HepG2 (cell line): ENCODE measurements around the gene TTN. TPM values are rescaled to one million over a fixed set of nuclear protein-coding genes. Genes with fewer than 3 reads are reported as not detected.

ENCODE experiments used
- ATAC-seq: fragments of 200-7000 bp; cut with Tn5 transposase; 3 replicates; pipeline ENCODE4 v1.9.1; 2020; ENCODE audit warnings: mild to moderate bottlenecking, moderate library complexity
- BruUV-seq: library from RNA; stranded (reverse); fragments of 400-500 nt; replicated peaks from 2 replicates; lab custom pipeline; 2021; lab: Mats Ljungman, UMichigan
- CTCF ChIA-PET: fragments of 300-600 bp; formaldehyde crosslinking; extraction: SDS; loops from one replicate; lab custom pipeline; 2021; ENCODE audit warnings: low total read pairs, inconsistent platforms, low intra/inter-chr PET ratio; lab: Yijun Ruan, JAX
- POLR2A ChIA-PET: fragments of 350-600 bp; sonication (Branson Sonifier 250); formaldehyde crosslinking; loops from one replicate; lab custom pipeline; 2020; ENCODE audit warnings: antibody characterized with exemption, inconsistent platforms; lab: Yijun Ruan, JAX
- DNase-seq: peaks from one replicate; pipeline ENCODE4 v3.0.0-alpha.2; 2015; ENCODE audit warnings: low spot score
- FAIRE-seq: peaks from 3 replicates; lab custom pipeline; 2011; peaks lifted over from hg19 to GRCh38; lab: Jason Lieb, UNC
- H2AFZ ChIP-seq: one replicate; pipeline ENCODE4 v1.6.1; 2011; ENCODE audit warnings: low read length, inconsistent platforms
- H3K27ac ChIP-seq: fragments of 300-600 bp; 3 replicates; pipeline ENCODE4 v1.8.0; 2011; ENCODE audit warnings: mixed run types, mild to moderate bottlenecking, mixed read lengths, low read length, inconsistent platforms; ENCODE audit not compliant: insufficient read depth; ENCODE audit errors: extremely low read length
- H3K27me3 ChIP-seq, 2 experiments: fragments of 200-600 bp in 1 of 2; 2 replicates in 1 of 2; 3 replicates in 1 of 2; pipeline versions ENCODE4 v1.6.0 to v1.8.0; 2011; ENCODE audit warnings: low read length in 2 of 2, mild to moderate bottlenecking in 2 of 2, moderate library complexity in 2 of 2, inconsistent platforms in 1 of 2; ENCODE audit not compliant: insufficient read depth in 2 of 2, control insufficient read depth in 1 of 2
- H3K36me3 ChIP-seq, 2 experiments: fragments of 200-600 bp in 1 of 2; replicated peaks in 1 of 2; 2 replicates in 1 of 2; 3 replicates in 1 of 2; pipeline versions ENCODE4 v1.5.1 to v1.8.0; 2011; ENCODE audit warnings: low read length in 2 of 2, inconsistent platforms in 1 of 2; ENCODE audit not compliant: insufficient read depth in 2 of 2, control insufficient read depth in 1 of 2
- H3K4me1 ChIP-seq: 2 replicates; pipeline ENCODE4 v1.5.1; 2012; ENCODE audit warnings: low read length, inconsistent platforms; ENCODE audit not compliant: insufficient read depth
- H3K4me2 ChIP-seq: 2 replicates; pipeline ENCODE4 v1.6.0; 2011; ENCODE audit warnings: low read depth, low read length, inconsistent platforms
- H3K4me3 ChIP-seq, 3 experiments: fragments of 200-600 bp in 1 of 3; sonication (generic), shearing (Covaris generic) in 1 of 3; replicated peaks in 1 of 3; 2 replicates each; pipeline ENCODE4 v1.5.1; 2011 to 2016; ENCODE audit warnings: low read length in 3 of 3, inconsistent platforms in 2 of 3, low read depth in 2 of 3, mild to moderate bottlenecking in 2 of 3, control low read depth in 1 of 3, mixed read lengths in 1 of 3; ENCODE audit not compliant: insufficient read depth in 1 of 3
- H3K79me2 ChIP-seq: one replicate; pipeline ENCODE4 v1.6.1; 2011; ENCODE audit warnings: low read length, inconsistent platforms; ENCODE audit not compliant: insufficient read depth
- H3K9ac ChIP-seq: 2 replicates; pipeline ENCODE4 v1.6.0; 2011; ENCODE audit warnings: mild to moderate bottlenecking, low read depth, low read length, inconsistent platforms; ENCODE audit not compliant: insufficient read depth
- H3K9me3 ChIP-seq: 2 replicates; pipeline ENCODE4 v1.5.1; 2012; ENCODE audit warnings: mild to moderate bottlenecking, low read length
- H4K20me1 ChIP-seq: 2 replicates; pipeline ENCODE4 v1.6.0; 2011; ENCODE audit warnings: inconsistent platforms, mild to moderate bottlenecking, low read length, moderate library complexity; ENCODE audit not compliant: insufficient read depth
- ETV6 ChIP-seq: sonication (generic); formaldehyde crosslinking; conservative IDR thresholded peaks from 2 replicates; pipeline ENCODE4 v1.4.0; 2020; ENCODE audit warnings: missing genetic modification reagents
- HNRNPK ChIP-seq: fragments of 200-400 bp; formaldehyde crosslinking; IDR thresholded peaks from 2 replicates; pipeline ENCODE4 v1.6.1; 2018; ENCODE audit warnings: low read length, low read depth, moderate library complexity, mild to moderate bottlenecking; ENCODE audit not compliant: poor library complexity, severe bottlenecking
- HOMEZ ChIP-seq: IDR thresholded peaks from 2 replicates; pipeline ENCODE4 v1.6.1; 2016; ENCODE audit warnings: low read depth
- NAIF1 ChIP-seq: sonication (generic); formaldehyde crosslinking; IDR thresholded peaks from 2 replicates; pipeline ENCODE4 v1.5.0; 2020; ENCODE audit warnings: mild to moderate bottlenecking, missing genetic modification reagents, borderline replicate concordance
- PAX8 ChIP-seq: sonication (generic); formaldehyde crosslinking; IDR thresholded peaks from 2 replicates; pipeline ENCODE4 v1.8.0; 2022; ENCODE audit warnings: mild to moderate bottlenecking, missing genetic modification reagents, borderline replicate concordance
- PITX1 ChIP-seq: sonication (generic); formaldehyde crosslinking; IDR thresholded peaks from 2 replicates; pipeline ENCODE4 v1.5.1; 2020; ENCODE audit warnings: mild to moderate bottlenecking, missing genetic modification reagents
- RXRA ChIP-seq: sonication (generic); formaldehyde crosslinking; IDR thresholded peaks from 2 replicates; pipeline ENCODE4 v1.5.1; 2020; ENCODE audit warnings: missing genetic modification reagents
- SATB2 ChIP-seq: sonication (generic); formaldehyde crosslinking; IDR thresholded peaks from 2 replicates; pipeline ENCODE4 v1.5.0; 2020; ENCODE audit warnings: missing genetic modification reagents
- THAP11 ChIP-seq: IDR thresholded peaks from 2 replicates; pipeline ENCODE4 v1.6.1; 2016; ENCODE audit warnings: missing biosample characterization, missing genetic modification reagents
- ZFP90 ChIP-seq: sonication (generic); formaldehyde crosslinking; IDR thresholded peaks from 2 replicates; pipeline ENCODE4 v1.8.0; 2022; ENCODE audit warnings: missing genetic modification reagents, mild to moderate bottlenecking, inconsistent platforms, borderline replicate concordance
- ZNF18 ChIP-seq: sonication (generic); formaldehyde crosslinking; IDR thresholded peaks from 2 replicates; pipeline ENCODE4 v1.8.0; 2022; ENCODE audit warnings: mild to moderate bottlenecking, missing genetic modification reagents; ENCODE audit not compliant: insufficient replicate concordance
- ZNF256 ChIP-seq: sonication (generic); formaldehyde crosslinking; conservative IDR thresholded peaks from 2 replicates; pipeline ENCODE4 v1.4.0; 2020; ENCODE audit warnings: missing genetic modification reagents
- ZNF292 ChIP-seq: sonication (generic); formaldehyde crosslinking; IDR thresholded peaks from 2 replicates; pipeline ENCODE4 v1.8.1; 2022; ENCODE audit warnings: mild to moderate bottlenecking, low read depth, missing genetic modification reagents, borderline replicate concordance
- ZNF33B ChIP-seq: sonication (generic); formaldehyde crosslinking; IDR thresholded peaks from 2 replicates; pipeline ENCODE4 v1.5.1; 2020; ENCODE audit warnings: mild to moderate bottlenecking, missing genetic modification reagents
- ZNF562 ChIP-seq: sonication (generic); formaldehyde crosslinking; IDR thresholded peaks from 2 replicates; pipeline ENCODE4 v1.8.0; 2022; ENCODE audit warnings: missing genetic modification reagents, borderline replicate concordance
- ZNF773 ChIP-seq: sonication (generic); formaldehyde crosslinking; IDR thresholded peaks from 2 replicates; pipeline ENCODE4 v1.4.0; 2020; ENCODE audit warnings: missing genetic modification reagents, borderline replicate concordance
- ZNF841 ChIP-seq: sonication (generic); formaldehyde crosslinking; IDR thresholded peaks from 2 replicates; pipeline ENCODE4 v1.8.1; 2023; ENCODE audit warnings: missing genetic modification reagents, borderline replicate concordance
- WGBS: methylation state at CpG from one replicate; pipeline ENCODE4 v1.1.6; 2017; ENCODE audit warnings: low lambda C conversion rate; 5-methylcytosine and 5-hydroxymethylcytosine counted together
- in situ Hi-C: cut with HindIII; loops from 2 replicates; pipeline ENCODE4 v1.10.0; 2017; ENCODE audit warnings: low pct_unique_long_range_greater_than_20kb; ENCODE audit not compliant: extremely low pct_ligation_motif_present
- intact Hi-C: fragments of 100-400 bp; cut with micrococcal nuclease; formaldehyde crosslinking; loops from one replicate; pipeline ENCODE4 v1.10.0; 2022; ENCODE audit not compliant: unreplicated experiment
- polyA plus RNA-seq, 8 experiments: library from polyadenylated mRNA; depleted of rRNA in 3 of 8; stranded (reverse) in 7 of 8; unstranded in 1 of 8; fragments of >200 nt; fragmentation: Illumina TruSeq in 4 of 8; extraction: Trizol in 4 of 8; gene quantifications; 2 replicates each; pipeline versions ENCODE4 v1.2.1 to v1.2.3, GENCODE V29; 2011 to 2016; ENCODE audit warnings: low read depth in 4 of 8, missing spikeins in 1 of 8, mixed read lengths in 1 of 8; ENCODE audit not compliant: insufficient read depth in 1 of 8
- total RNA-seq, 5 experiments: library from RNA; depleted of rRNA; stranded (reverse); fragments of >200 nt; fragmentation: Illumina TruSeq; extraction: Trizol; gene quantifications; 2 replicates each; pipeline ENCODE4 v1.2.3, GENCODE V29; 2016; ENCODE audit warnings: low read depth in 1 of 5

TTN gene
- total and polyA plus RNA-seq, 2 of the 13 experiments (the other 11 are each of a cell fraction or from before 2014, with no cell fraction given) = under 0.01 TPM

DNA sequence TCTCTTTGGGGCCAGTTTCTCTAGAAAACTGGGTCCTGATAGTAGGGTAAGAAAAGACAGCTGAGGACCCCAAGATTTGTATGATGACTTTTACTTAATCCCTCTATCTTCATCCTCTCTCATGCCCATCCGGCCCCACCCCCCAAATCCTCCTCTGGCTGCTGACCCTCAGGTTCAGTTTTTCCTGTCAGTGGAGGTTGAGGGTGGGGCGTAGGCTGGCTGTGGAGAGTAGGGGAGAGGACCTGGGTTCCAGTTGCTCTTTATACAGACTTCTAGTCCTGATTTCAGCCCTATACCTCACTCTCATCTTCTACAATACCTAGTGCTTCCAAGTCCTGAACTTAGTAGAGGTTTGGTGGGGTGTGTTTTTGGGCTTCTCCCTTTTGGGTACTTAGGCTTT lies 298.6 kb downstream of the TTN start:
- Histone ChIP-seq H2AFZ (no peak overlapping the region), H3K36me3 (peaks cover 6 to 24% of the 10 kb centered on the region in 2 experiments; a peak in 4 of 5 replicates), H3K4me2 (no peak overlapping the region), H3K27me3 (no peaks in the 10 kb centered on the region), H3K27ac (no peak overlapping the region), H3K4me3 (no peak overlapping the region), H4K20me1 (no peaks in the 10 kb centered on the region), H3K79me2 (no peaks in the 10 kb centered on the region), H3K4me1 (peaks cover 9% of the 10 kb centered on the region), H3K9ac (no peak overlapping the region), H3K9me3 (no peaks in the 10 kb centered on the region)
- ChIA-PET POLR2A (no interaction called here), CTCF (no interaction called here)
- ATAC-seq (no peak), FAIRE-seq (no peak), DNase-seq (no peak)
- in situ Hi-C loops (no loop called here), intact Hi-C loops (no loop called here)
- 98% methylated on average over 2 of the region's 2 CpGs for WGBS
- no TSS peak for BruUV-seq
- TF ChIP-seq ZNF841 (CRISPR knock-in tag) = no peak

DNA sequence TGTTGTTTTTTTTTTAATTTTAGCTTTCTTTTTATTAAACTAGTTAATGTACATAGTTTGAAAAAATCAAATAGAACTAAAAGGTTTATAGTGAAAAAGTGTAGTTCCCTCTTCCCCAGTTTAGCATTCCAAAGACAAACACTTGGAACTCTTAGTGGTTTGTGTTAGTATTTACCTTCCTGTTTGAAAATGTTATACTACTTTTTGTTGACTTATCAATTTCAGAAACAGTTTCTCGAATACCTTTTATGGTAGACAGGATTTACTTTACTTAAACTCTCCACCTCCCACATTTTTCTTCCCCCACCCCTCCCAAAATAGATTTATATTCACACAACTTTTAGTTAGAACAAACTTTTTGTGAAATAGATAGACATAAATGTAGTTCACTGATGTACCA lies 300.3 kb downstream of the TTN start:
- Histone ChIP-seq H4K20me1 (no peaks in the 10 kb centered on the region), H2AFZ (no peak overlapping the region), H3K27ac (no peak overlapping the region), H3K27me3 (no peaks in the 10 kb centered on the region), H3K9ac (no peak overlapping the region), H3K4me2 (no peak overlapping the region), H3K4me3 (no peak overlapping the region), H3K9me3 (no peaks in the 10 kb centered on the region), H3K36me3 (peaks cover 6 to 40% of the 10 kb centered on the region in 2 experiments), H3K4me1 (peaks cover 9% of the 10 kb centered on the region), H3K79me2 (no peaks in the 10 kb centered on the region)
- ChIA-PET CTCF (no interaction called here), POLR2A (interaction anchor here (1.4 kb wide), 1 partner anchor 56 kb away, joined by 5 read pairs; the partner anchor contains the start of genes PJVK and PRKRA)
- DNase-seq = no peak
- in situ Hi-C loops (no loop called here), intact Hi-C loops (no loop called here)
- FAIRE-seq = no peak
- 86% methylated on average over 1 of the region's 1 CpG for WGBS
- no peak for ATAC-seq
- no TSS peak for BruUV-seq
- TF ChIP-seq ZNF562 (CRISPR knock-in tag) (no peak), THAP11 (CRISPR knock-in tag) (no peak), HOMEZ (CRISPR knock-in tag) (peak; percentile 89; the same call in 1 of the 2 replicates), ZNF773 (CRISPR knock-in tag) (no peak), PAX8 (CRISPR knock-in tag) (no peak), ETV6 (CRISPR knock-in tag) (no peak), ZFP90 (CRISPR knock-in tag) (no peak), ZNF33B (CRISPR knock-in tag) (no peak), ZNF292 (CRISPR knock-in tag) (no peak), SATB2 (CRISPR knock-in tag) (no peak), PITX1 (no peak), RXRA (CRISPR knock-in tag) (no peak), HNRNPK (peak; percentile 69), ZNF18 (CRISPR knock-in tag) (no peak), ZNF256 (CRISPR knock-in tag) (no peak), NAIF1 (CRISPR knock-in tag) (no peak)
